ENCODE data around the gene SLC13A1. TPM values are rescaled to one million over a fixed set of nuclear protein-coding genes. Genes with fewer than 3 reads are reported as not detected.
A peak's percentile ranks its signal among the peaks of the same experiment; 100 is the strongest.

Gene SLC13A1
- total RNA-seq, 2 donors from 2014 or later, result under 0.01 TPM; not detected in 1

- no peak for TF ChIP-seq POLR2A (IDR thresholded peaks at IDR 0.05)
- no peak for TF ChIP-seq CTCF (IDR thresholded peaks at IDR 0.05)
- no peak for DNase-seq
- no peaks in the 10 kb centered on the region for H3K4me1 ChIP-seq
Observed at GRCh38 chr7:123075838-123076467, 123.8 kb downstream of the SLC13A1 start.

GRCh38 chr7:123070702-123071286, 129.0 kb downstream of the SLC13A1 start:
- no peak for TF ChIP-seq POLR2A (IDR thresholded peaks at IDR 0.05)
- TF ChIP-seq CTCF (IDR thresholded peaks at IDR 0.05), result peak in 6 of 7 experiments; percentile 12 to 47 (median 40)
- Histone ChIP-seq H3K36me3 (replicated peaks in 1 of 2; ENCODE audit: insufficient read depth in 1 of 2, low read depth in 2 of 2) (no peaks in the 10 kb centered on the region), H3K4me3 (no peak overlapping the region), H3K4me1 (no peaks in the 10 kb centered on the region), H3K27ac (no peak overlapping the region), H3K9me3 (no peaks in the 10 kb centered on the region), H3K27me3 (no peaks in the 10 kb centered on the region)
- no peak for ATAC-seq
- intact Hi-C loops (cut with DNase I), result no loop called here
- WGBS, 2 donors, result 46 to 51% methylated on average over 5 of the region's 5 CpGs
- DNase-seq, result peak in 3 of 4 donors; percentile 14 to 26 (median 26)

More at GRCh38 chr7:123075838-123076467, 123.8 kb downstream of the SLC13A1 start:
- ATAC-seq, result no peak
- Histone ChIP-seq H3K36me3 (replicated peaks in 1 of 2; ENCODE audit: insufficient read depth in 1 of 2, low read depth in 2 of 2) (no peaks in the 10 kb centered on the region), H3K9me3 (no peaks in the 10 kb centered on the region), H3K4me3 (no peak overlapping the region), H3K27ac (no peak overlapping the region), H3K27me3 (no peaks in the 10 kb centered on the region)
- intact Hi-C loops (cut with DNase I), result no loop called here
- 12 to 18% methylated on average over 4 of the region's 4 CpGs for WGBS, 2 donors

- intact Hi-C loops (cut with DNase I), result no loop called here
- Histone ChIP-seq H3K36me3 (replicated peaks in 1 of 2; ENCODE audit: insufficient read depth in 1 of 2, low read depth in 2 of 2) (no peaks in the 10 kb centered on the region), H3K9me3 (no peaks in the 10 kb centered on the region), H3K27me3 (no peaks in the 10 kb centered on the region), H3K4me3 (no peak overlapping the region), H3K4me1 (no peaks in the 10 kb centered on the region), H3K27ac (no peak overlapping the region)
- WGBS, 2 donors, result 91 to 92% methylated on average over 3 of the region's 3 CpGs
- ATAC-seq (no peak), DNase-seq (no peak)
- TF ChIP-seq POLR2A (IDR thresholded peaks at IDR 0.05) (no peak), CTCF (IDR thresholded peaks at IDR 0.05) (no peak)
Observed at GRCh38 chr7:123067814-123068213, 132.0 kb downstream of the SLC13A1 start.

Other genes starting within 250 kb of the SLC13A1 start
- gene TAS2R16, start 204.3 kb downstream of the SLC13A1 start, total RNA-seq, result not detected

Measured in body of pancreas (tissue), 4 donors.